H9 (cell line): Measurements from ENCODE around the gene BRD7. TPM values are rescaled to one million over a fixed set of nuclear protein-coding genes. Genes with fewer than 3 reads are reported as not detected.

Experiments
- DNase-seq: peaks from one replicate; pipeline ENCODE4 v3.0.0-alpha.2; 2017
- H2AFZ ChIP-seq: one replicate; pipeline ENCODE4 v1.6.1; 2013; ENCODE audit warnings: mild to moderate bottlenecking, low read length, control low read depth, moderate library complexity
- H2AK5ac ChIP-seq: 2 replicates; pipeline ENCODE4 v1.6.1; 2013; ENCODE audit warnings: low read length, control low read depth, mixed read lengths; ENCODE audit not compliant: insufficient read length
- H2BK120ac ChIP-seq: one replicate; pipeline ENCODE4 v1.6.1; 2013; ENCODE audit warnings: low read depth, mild to moderate bottlenecking, low read length, control low read depth, inconsistent platforms; ENCODE audit not compliant: poor library complexity, severe bottlenecking
- H2BK12ac ChIP-seq: 2 replicates; pipeline ENCODE4 v1.6.1; 2013; ENCODE audit warnings: low read length, control low read depth, mixed read lengths, low read depth; ENCODE audit not compliant: insufficient read length
- H2BK15ac ChIP-seq: 2 replicates; pipeline ENCODE4 v1.6.1; 2013; ENCODE audit warnings: low read depth, low read length, control low read depth
- H2BK20ac ChIP-seq: one replicate; pipeline ENCODE4 v1.6.1; 2013; ENCODE audit warnings: low read depth, mild to moderate bottlenecking, low read length, control low read depth, inconsistent platforms; ENCODE audit not compliant: poor library complexity, severe bottlenecking
- H2BK5ac ChIP-seq: 2 replicates; pipeline ENCODE4 v1.6.1; 2013; ENCODE audit warnings: low read length, control low read depth, mixed read lengths; ENCODE audit not compliant: insufficient read length
- H3K14ac ChIP-seq: 2 replicates; pipeline ENCODE4 v1.6.1; 2013; ENCODE audit warnings: low read length, control low read depth; ENCODE audit not compliant: insufficient read depth
- H3K18ac ChIP-seq: 2 replicates; pipeline ENCODE4 v1.6.1; 2013; ENCODE audit warnings: low read depth, mild to moderate bottlenecking, mixed read lengths, low read length, control low read depth; ENCODE audit not compliant: insufficient read length
- H3K23ac ChIP-seq: 2 replicates; pipeline ENCODE4 v1.6.1; 2013; ENCODE audit warnings: low read length, control low read depth, mixed read lengths, low read depth; ENCODE audit not compliant: insufficient read length
- H3K23me2 ChIP-seq: 2 replicates; pipeline ENCODE4 v1.6.1; 2013; ENCODE audit warnings: low read depth, mild to moderate bottlenecking, mixed read lengths, low read length, control low read depth; ENCODE audit not compliant: insufficient read length, poor library complexity, severe bottlenecking
- H3K27ac ChIP-seq: 2 replicates; pipeline ENCODE4 v1.5.1; 2013; ENCODE audit warnings: low read length, control low read depth, mixed read lengths, low read depth; ENCODE audit not compliant: insufficient read length
- H3K27me3 ChIP-seq: 2 replicates; pipeline ENCODE4 v1.6.1; 2013; ENCODE audit warnings: low read length, control low read depth, inconsistent platforms; ENCODE audit not compliant: insufficient read depth
- H3K4ac ChIP-seq: 2 replicates; pipeline ENCODE4 v1.6.1; 2013; ENCODE audit warnings: low read depth, mild to moderate bottlenecking, control low read depth, inconsistent platforms, low read length, moderate library complexity
- H3K4me1 ChIP-seq: 2 replicates; pipeline ENCODE4 v1.6.1; 2013; ENCODE audit warnings: low read length, control low read depth, inconsistent platforms; ENCODE audit not compliant: insufficient read depth
- H3K4me2 ChIP-seq: 2 replicates; pipeline ENCODE4 v1.6.1; 2013; ENCODE audit warnings: low read length, control low read depth, mixed read lengths; ENCODE audit not compliant: insufficient read length, insufficient read depth
- H3K56ac ChIP-seq: 2 replicates; pipeline ENCODE4 v1.6.1; 2013; ENCODE audit warnings: low read depth, mild to moderate bottlenecking, mixed read lengths, low read length, control low read depth; ENCODE audit not compliant: insufficient read length
- H3K79me1 ChIP-seq: 2 replicates; pipeline ENCODE4 v1.6.1; 2013; ENCODE audit warnings: low read depth, mild to moderate bottlenecking, moderate library complexity, low read length, control low read depth, inconsistent platforms; ENCODE audit not compliant: insufficient read depth, poor library complexity, severe bottlenecking
- H3K79me2 ChIP-seq: 2 replicates; pipeline ENCODE4 v1.6.1; 2013; ENCODE audit warnings: low read length, control low read depth, inconsistent platforms; ENCODE audit not compliant: insufficient read depth
- H3K9ac ChIP-seq: 2 replicates; pipeline ENCODE4 v1.6.1; 2013; ENCODE audit warnings: low read length, control low read depth, mixed read lengths; ENCODE audit not compliant: insufficient read length; ENCODE audit errors: extremely low read depth
- H3K9me3 ChIP-seq: one replicate; pipeline ENCODE4 v1.6.1; 2013; ENCODE audit warnings: low read depth, low read length, inconsistent platforms; ENCODE audit not compliant: control insufficient read depth
- H3T11ph ChIP-seq: one replicate; pipeline ENCODE4 v1.6.1; 2013; ENCODE audit warnings: mild to moderate bottlenecking, low read length, control low read depth, inconsistent platforms
- H4K20me1 ChIP-seq: one replicate; pipeline ENCODE4 v1.6.1; 2013; ENCODE audit not compliant: control insufficient read depth, insufficient read length, insufficient read depth
- H4K5ac ChIP-seq: 2 replicates; pipeline ENCODE4 v1.6.1; 2013; ENCODE audit warnings: low read depth, mild to moderate bottlenecking, mixed read lengths, low read length, control low read depth; ENCODE audit not compliant: insufficient read length
- H4K8ac ChIP-seq: replicated peaks from 2 replicates; pipeline ENCODE4 v1.6.1; 2013; ENCODE audit warnings: low read length, control low read depth, mixed read lengths, low read depth; ENCODE audit not compliant: insufficient read length
- H4K91ac ChIP-seq: 2 replicates; pipeline ENCODE4 v1.6.1; 2013; ENCODE audit warnings: low read depth, mild to moderate bottlenecking, moderate library complexity, mixed read lengths, low read length, control low read depth; ENCODE audit not compliant: insufficient read length
- H3K27ac Mint-ChIP-seq, 3 experiments: 2 replicates in 2 of 3; 3 replicates in 1 of 3; pipeline ENCODE4 v1.8.0; 2020 to 2021; ENCODE audit warnings: mixed read lengths in 3 of 3, mild to moderate bottlenecking in 1 of 3, moderate library complexity in 1 of 3
- H3K27me3 Mint-ChIP-seq: 2 replicates; pipeline ENCODE4 v1.8.0; 2021; ENCODE audit warnings: low read depth, mild to moderate bottlenecking, moderate library complexity, mixed read lengths
- H3K36me3 Mint-ChIP-seq, 3 experiments: 2 replicates in 2 of 3; 3 replicates in 1 of 3; pipeline ENCODE4 v1.8.0; 2020 to 2021; ENCODE audit warnings: low read depth in 3 of 3, mixed read lengths in 3 of 3; ENCODE audit not compliant: insufficient read depth in 1 of 3
- H3K4me1 Mint-ChIP-seq, 2 experiments: 2 replicates each; pipeline ENCODE4 v1.8.0; 2020; ENCODE audit warnings: mixed read lengths in 2 of 2
- H3K4me3 Mint-ChIP-seq, 2 experiments: 2 replicates in 1 of 2; 3 replicates in 1 of 2; pipeline ENCODE4 v1.8.0; 2020 to 2021; ENCODE audit warnings: mild to moderate bottlenecking in 2 of 2, mixed read lengths in 2 of 2, moderate library complexity in 1 of 2
- H3K9me3 Mint-ChIP-seq, 2 experiments: 2 replicates in 1 of 2; 3 replicates in 1 of 2; pipeline ENCODE4 v1.8.0; 2020; ENCODE audit warnings: mild to moderate bottlenecking in 2 of 2, mixed read lengths in 2 of 2, moderate library complexity in 1 of 2
- CTCF ChIP-seq: fragments of 200-600 bp; sonication (generic); conservative IDR thresholded peaks from 3 replicates; pipeline ENCODE4 v1.8.0; 2021; ENCODE audit warnings: antibody characterized with exemption, mild to moderate bottlenecking
- WGBS: extraction: QIAGEN DNeasy Blood & Tissue Kit; methylation state at CpG from one replicate; pipeline ENCODE4 v1.1.7; 2013; ENCODE audit warnings: missing lambda C conversion rate, low lambda C conversion rate, mixed read lengths; ENCODE audit not compliant: insufficient read length; ENCODE audit errors: extremely low coverage; 5-methylcytosine and 5-hydroxymethylcytosine counted together
- total RNA-seq: library from RNA; stranded (reverse); gene quantifications from 2 replicates; pipeline ENCODE4 v1.2.1, GENCODE V29; 2021

Gene BRD7
- total RNA-seq, 1 experiment from 2014 or later = 112 TPM

- Histone ChIP-seq H3K14ac (no peak overlapping the region), H3K79me1 (no peaks in the 10 kb centered on the region), H3K4me2 (no peak overlapping the region), H2AK5ac (no peak overlapping the region), H4K91ac (no peak overlapping the region), H3K4ac (no peak overlapping the region), H3K79me2 (no peaks in the 10 kb centered on the region), H4K8ac (no peak overlapping the region), H4K20me1 (no peaks in the 10 kb centered on the region), H2BK120ac (no peak overlapping the region), H3K27me3 (no peaks in the 10 kb centered on the region), H3K18ac (no peak overlapping the region), H3K4me1 (no peaks in the 10 kb centered on the region), H3K23ac (no peak overlapping the region), H3T11ph (no peak overlapping the region), H2AFZ (no peak overlapping the region), H3K27ac (no peak overlapping the region), H3K9ac (no peak overlapping the region), H3K56ac (no peak overlapping the region), H3K9me3 (no peaks in the 10 kb centered on the region), H4K5ac (no peak overlapping the region), H2BK12ac (no peak overlapping the region), H2BK5ac (no peak overlapping the region), H3K23me2 (no peaks in the 10 kb centered on the region), H2BK20ac (no peak overlapping the region), H2BK15ac (no peak overlapping the region)
- Mint-ChIP-seq H3K36me3 (peaks cover 12 to 85% (median 61%) of the 10 kb centered on the region in 3 experiments; a peak in 5 of 7 replicates), H3K27me3 (no peaks in the 10 kb centered on the region), H3K4me3 (no peak overlapping the region), H3K4me1 (peaks cover 0 to 3% of the 10 kb centered on the region in 2 experiments; a peak in 1 of 4 replicates), H3K9me3 (no peaks in the 10 kb centered on the region), H3K27ac (no peak overlapping the region; a peak in 1 of 7 replicates)
- no peak for TF ChIP-seq CTCF
- WGBS = no CpG with 5 or more reads among the region's 10 CpGs
- no peak for DNase-seq
Observed at GRCh38 chr16:50316848-50317630, 51.7 kb downstream of the BRD7 start.
